ENCODE results near the gene CNTNAP2.

GRCh38 chr7:148265896-148266295 is 2149.3 kb downstream of the CNTNAP2 start:
- TF ChIP-seq CTCF (IDR thresholded peaks at IDR 0.05) = no peak
- no peak for TF ChIP-seq POLR2A (IDR thresholded peaks at IDR 0.05)
- TF ChIP-seq EP300 (IDR thresholded peaks at IDR 0.05) = no peak

Measured in tibial nerve (tissue), 4 donors.